Measurements from ENCODE around the gene CDKL4.

DNA sequence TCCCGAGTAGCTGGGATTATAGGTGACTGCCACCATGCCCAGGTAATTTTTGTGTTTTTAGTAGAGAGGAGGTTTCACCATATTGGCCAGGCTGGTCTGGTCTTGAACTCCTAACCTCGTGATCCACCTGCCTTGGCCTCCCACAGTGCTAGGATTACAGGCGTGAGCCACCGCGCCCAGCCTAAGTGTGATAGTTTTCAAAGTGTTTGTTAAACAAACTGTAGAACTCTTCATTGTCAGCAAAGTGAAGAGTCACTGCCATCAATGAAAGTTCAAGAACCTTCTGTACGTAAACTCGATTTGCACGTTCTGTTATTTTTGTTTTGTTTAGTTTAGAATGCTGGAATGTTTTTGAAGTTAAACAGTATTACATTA is 104.9 kb downstream of the CDKL4 start:
- TF ChIP-seq ZNF548 (tag by site-specific recombination; IDR thresholded peaks at IDR 0.05), result no peak
- no peak for TF ChIP-seq ZBTB21 (tag by site-specific recombination; IDR thresholded peaks at IDR 0.05)
- TF ChIP-seq, protein P1, sequence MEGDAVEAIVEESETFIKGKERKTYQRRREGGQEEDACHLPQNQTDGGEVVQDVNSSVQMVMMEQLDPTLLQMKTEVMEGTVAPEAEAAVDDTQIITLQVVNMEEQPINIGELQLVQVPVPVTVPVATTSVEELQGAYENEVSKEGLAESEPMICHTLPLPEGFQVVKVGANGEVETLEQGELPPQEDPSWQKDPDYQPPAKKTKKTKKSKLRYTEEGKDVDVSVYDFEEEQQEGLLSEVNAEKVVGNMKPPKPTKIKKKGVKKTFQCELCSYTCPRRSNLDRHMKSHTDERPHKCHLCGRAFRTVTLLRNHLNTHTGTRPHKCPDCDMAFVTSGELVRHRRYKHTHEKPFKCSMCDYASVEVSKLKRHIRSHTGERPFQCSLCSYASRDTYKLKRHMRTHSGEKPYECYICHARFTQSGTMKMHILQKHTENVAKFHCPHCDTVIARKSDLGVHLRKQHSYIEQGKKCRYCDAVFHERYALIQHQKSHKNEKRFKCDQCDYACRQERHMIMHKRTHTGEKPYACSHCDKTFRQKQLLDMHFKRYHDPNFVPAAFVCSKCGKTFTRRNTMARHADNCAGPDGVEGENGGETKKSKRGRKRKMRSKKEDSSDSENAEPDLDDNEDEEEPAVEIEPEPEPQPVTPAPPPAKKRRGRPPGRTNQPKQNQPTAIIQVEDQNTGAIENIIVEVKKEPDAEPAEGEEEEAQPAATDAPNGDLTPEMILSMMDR (tag by site-specific recombination; IDR thresholded peaks at IDR 0.05), result no peak
- TF ChIP-seq ZSCAN23 (tag by site-specific recombination; IDR thresholded peaks at IDR 0.05), result no peak
- no peak for TF ChIP-seq REST (tag by site-specific recombination; IDR thresholded peaks at IDR 0.05)
- no peak for TF ChIP-seq ZNF580 (tag by site-specific recombination; IDR thresholded peaks at IDR 0.05)
- TF ChIP-seq SP7 (tag by site-specific recombination; IDR thresholded peaks at IDR 0.05), result no peak
- TF ChIP-seq ZFHX2 (tag by site-specific recombination; conservative IDR thresholded peaks at IDR 0.05), result no peak
